Left ventricle myocardium inferior (tissue), 1 donor: ENCODE data around the gene PHOX2A. TPM values are rescaled to one million over a fixed set of nuclear protein-coding genes. Genes with fewer than 3 reads are reported as not detected.
"Not testable (repeated sequence)": the region's sequence is repeated elsewhere in the genome, so short reads cannot be mapped to it uniquely, and the experiment has no call there.

Experiments
- DNase-seq: peaks from one replicate; pipeline ENCODE4 v3.0.0-alpha.2; 2020
- H3K27ac ChIP-seq: fragments of 200-600 bp; replicated peaks from 2 replicates; pipeline ENCODE4 v1.8.0; 2021
- H3K27me3 ChIP-seq: fragments of 200-600 bp; 2 replicates; pipeline ENCODE4 v1.8.0; 2021; ENCODE audit warnings: low read depth
- H3K36me3 ChIP-seq: fragments of 200-600 bp; 2 replicates; pipeline ENCODE4 v1.8.0; 2021
- H3K4me1 ChIP-seq: fragments of 200-600 bp; 2 replicates; pipeline ENCODE4 v1.8.0; 2021
- H3K4me3 ChIP-seq: fragments of 200-600 bp; 2 replicates; pipeline ENCODE4 v1.8.0; 2021; ENCODE audit warnings: mild to moderate bottlenecking, moderate library complexity
- H3K9me3 ChIP-seq: fragments of 200-600 bp; replicated peaks from 2 replicates; pipeline ENCODE4 v1.8.0; 2021
- intact Hi-C: fragments of 100-400 bp; cut with micrococcal nuclease; formaldehyde crosslinking; loops from one replicate; pipeline ENCODE4 v1.11.0; 2022
- total RNA-seq: library from RNA; stranded (reverse); fragmentation: NEBNext Ultra II Directional; extraction: Animal tissue kit (Norgen Biotek cat#: 25700); gene quantifications from one replicate; pipeline ENCODE4 v1.2.1, GENCODE V29; 2021
- TF ChIP-seq, protein P1 (sequence below): fragments of 200-600 bp; IDR thresholded peaks from 2 replicates; pipeline ENCODE4 v1.8.0; 2021; ENCODE audit warnings: antibody characterized with exemption, mild to moderate bottlenecking, borderline replicate concordance
- donor health status: DM: no; HTN: yes; CAD: no; lungs with severe emphysema.

The PHOX2A gene
- total RNA-seq, 1 donor from 2014 or later = not detected

DNA sequence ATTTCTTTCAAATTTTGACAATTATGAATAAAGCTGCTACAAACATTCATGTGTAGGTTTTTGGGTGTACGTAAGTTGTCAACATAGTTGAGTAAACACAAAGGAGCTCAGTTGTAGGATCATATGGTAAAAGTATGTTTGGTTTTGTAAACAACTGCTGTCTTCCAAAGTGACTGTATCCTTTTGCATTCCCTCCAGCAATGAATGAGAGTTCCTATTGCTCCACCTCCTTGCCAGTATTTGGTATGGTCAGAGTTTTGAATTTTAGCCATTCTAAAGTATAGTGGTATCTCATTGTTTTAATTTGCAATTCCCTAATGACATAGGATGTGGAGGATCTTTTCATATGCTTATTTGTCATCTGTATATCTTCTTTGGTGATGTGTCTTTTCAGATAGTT, 28.0 kb upstream of the PHOX2A start:
- TF ChIP-seq, protein P1, sequence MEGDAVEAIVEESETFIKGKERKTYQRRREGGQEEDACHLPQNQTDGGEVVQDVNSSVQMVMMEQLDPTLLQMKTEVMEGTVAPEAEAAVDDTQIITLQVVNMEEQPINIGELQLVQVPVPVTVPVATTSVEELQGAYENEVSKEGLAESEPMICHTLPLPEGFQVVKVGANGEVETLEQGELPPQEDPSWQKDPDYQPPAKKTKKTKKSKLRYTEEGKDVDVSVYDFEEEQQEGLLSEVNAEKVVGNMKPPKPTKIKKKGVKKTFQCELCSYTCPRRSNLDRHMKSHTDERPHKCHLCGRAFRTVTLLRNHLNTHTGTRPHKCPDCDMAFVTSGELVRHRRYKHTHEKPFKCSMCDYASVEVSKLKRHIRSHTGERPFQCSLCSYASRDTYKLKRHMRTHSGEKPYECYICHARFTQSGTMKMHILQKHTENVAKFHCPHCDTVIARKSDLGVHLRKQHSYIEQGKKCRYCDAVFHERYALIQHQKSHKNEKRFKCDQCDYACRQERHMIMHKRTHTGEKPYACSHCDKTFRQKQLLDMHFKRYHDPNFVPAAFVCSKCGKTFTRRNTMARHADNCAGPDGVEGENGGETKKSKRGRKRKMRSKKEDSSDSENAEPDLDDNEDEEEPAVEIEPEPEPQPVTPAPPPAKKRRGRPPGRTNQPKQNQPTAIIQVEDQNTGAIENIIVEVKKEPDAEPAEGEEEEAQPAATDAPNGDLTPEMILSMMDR = no peak
- H3K4me1 ChIP-seq = no peaks in the 10 kb centered on the region
- intact Hi-C loops = no loop called here
- no peak overlapping the region for H3K4me3 ChIP-seq
- H3K9me3 ChIP-seq = no peaks in the 10 kb centered on the region
- peaks cover 59% of the 10 kb centered on the region for H3K27me3 ChIP-seq
- no peak overlapping the region for H3K27ac ChIP-seq
- DNase-seq = no peak
- H3K36me3 ChIP-seq = no peaks in the 10 kb centered on the region

DNA sequence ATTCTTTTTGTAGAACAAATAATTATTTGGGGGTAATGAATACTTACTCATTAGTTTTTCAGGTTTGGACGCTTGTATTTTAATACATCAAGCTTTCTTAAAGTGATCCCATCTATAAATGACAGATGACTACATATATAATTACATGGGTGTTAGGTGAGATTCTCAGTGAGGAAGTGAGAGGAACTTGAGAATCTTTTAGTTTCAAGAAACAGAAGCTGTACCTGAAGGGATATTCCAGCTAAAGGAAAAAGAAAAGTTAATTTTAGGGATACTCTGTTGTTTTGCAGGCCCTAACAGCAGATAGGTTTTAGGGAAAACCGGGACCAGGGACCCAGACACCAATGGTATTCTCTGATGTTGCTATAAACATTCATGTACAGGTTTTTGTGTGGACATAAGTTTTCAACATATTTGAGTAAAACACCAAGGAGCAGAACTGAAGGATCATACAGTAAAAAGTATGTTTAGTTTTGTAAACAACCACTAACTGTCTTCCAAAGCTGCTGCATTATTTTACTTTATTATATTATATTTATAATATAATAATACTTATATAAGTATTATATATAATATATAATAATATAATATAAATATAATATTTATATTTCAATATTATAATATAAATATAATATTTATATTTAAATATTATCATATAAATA, 24.1 kb upstream of the PHOX2A start:
- H3K4me1 ChIP-seq = no peaks in the 10 kb centered on the region
- no peak overlapping the region for H3K4me3 ChIP-seq
- H3K9me3 ChIP-seq = no peaks in the 10 kb centered on the region
- TF ChIP-seq, protein P1 = no peak
- DNase-seq = no peak
- H3K36me3 ChIP-seq = no peaks in the 10 kb centered on the region
- intact Hi-C loops = no loop called here
- H3K27ac ChIP-seq = no peak overlapping the region
- peaks cover 64% of the 10 kb centered on the region for H3K27me3 ChIP-seq

DNA sequence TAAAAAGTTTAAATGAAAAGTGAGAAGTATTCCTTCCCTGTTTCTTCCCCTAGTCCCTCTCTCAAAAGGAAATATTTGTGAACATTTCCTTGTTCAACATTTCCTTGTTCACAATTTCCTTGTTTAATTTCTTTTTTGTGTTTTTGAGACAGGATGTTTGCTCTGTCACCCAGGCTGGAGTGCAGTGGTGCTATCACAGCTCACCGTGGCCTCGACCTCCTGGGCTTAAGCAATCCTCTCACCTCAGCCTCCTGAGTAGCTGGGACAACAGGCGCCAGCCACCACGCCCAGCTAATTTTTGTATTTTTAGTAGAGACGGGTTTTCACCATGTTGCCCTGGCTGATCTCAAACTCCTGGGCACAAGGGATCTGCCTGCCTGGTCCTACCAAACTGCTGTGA, 23.0 kb upstream of the PHOX2A start:
- DNase-seq, H3K4me3 ChIP-seq, H3K9me3 ChIP-seq, H3K36me3 ChIP-seq, intact Hi-C loops, H3K27ac ChIP-seq, H3K4me1 ChIP-seq: not testable (repeated sequence)
- peaks cover 67% of the 10 kb centered on the region for H3K27me3 ChIP-seq

DNA sequence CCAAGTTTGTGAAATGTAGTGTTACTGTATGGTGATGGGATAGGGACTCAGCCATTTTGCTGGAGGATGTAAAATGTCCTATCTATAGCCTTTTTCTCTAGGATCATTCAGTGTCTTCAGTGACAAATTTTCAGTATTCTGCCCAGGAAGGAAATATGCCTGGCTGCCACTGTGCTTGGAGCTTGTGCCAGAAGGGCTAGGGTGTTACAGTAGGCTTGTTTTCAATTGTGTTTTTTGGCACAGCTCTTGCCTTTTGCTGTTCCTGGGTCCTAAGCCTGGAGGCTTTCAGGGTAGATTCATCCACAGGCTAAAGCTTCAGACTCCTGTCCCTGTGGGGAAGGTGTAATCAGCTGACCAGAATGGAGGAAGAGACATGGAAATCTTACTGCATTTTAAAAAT, 22.0 kb upstream of the PHOX2A start:
- Histone ChIP-seq H3K27ac (no peak overlapping the region), H3K9me3 (no peaks in the 10 kb centered on the region), H3K4me1 (no peaks in the 10 kb centered on the region), H3K4me3 (no peak overlapping the region), H3K27me3 (peaks cover 69% of the 10 kb centered on the region), H3K36me3 (no peaks in the 10 kb centered on the region)
- intact Hi-C loops = no loop called here
- TF ChIP-seq, protein P1 = no peak
- DNase-seq = no peak

DNA sequence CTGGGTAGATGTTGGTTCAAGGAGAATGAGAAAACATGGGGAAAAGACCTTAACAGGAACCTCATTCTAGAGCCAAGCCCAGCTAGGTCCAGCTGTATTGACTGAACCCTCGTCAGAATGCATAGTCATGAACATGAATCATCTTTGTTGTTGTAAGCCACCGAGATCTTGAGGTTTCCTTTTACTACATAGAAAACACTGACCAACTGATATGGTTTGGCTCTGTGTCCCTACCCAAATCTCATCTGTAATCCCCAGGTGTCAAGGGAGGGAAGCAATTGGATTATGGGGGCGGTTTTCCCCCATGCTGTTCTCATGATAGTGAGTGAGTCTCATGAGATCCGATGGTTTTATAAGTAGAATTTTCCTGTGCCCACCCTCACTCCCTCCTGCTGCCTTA, 19.4 kb upstream of the PHOX2A start:
- no peaks in the 10 kb centered on the region for H3K4me1 ChIP-seq
- H3K27me3 ChIP-seq = peaks cover 65% of the 10 kb centered on the region
- TF ChIP-seq, protein P1 = no peak
- DNase-seq = no peak
- intact Hi-C loops = no loop called here
- no peaks in the 10 kb centered on the region for H3K36me3 ChIP-seq
- no peak overlapping the region for H3K4me3 ChIP-seq
- no peak overlapping the region for H3K27ac ChIP-seq
- H3K9me3 ChIP-seq = no peaks in the 10 kb centered on the region

DNA sequence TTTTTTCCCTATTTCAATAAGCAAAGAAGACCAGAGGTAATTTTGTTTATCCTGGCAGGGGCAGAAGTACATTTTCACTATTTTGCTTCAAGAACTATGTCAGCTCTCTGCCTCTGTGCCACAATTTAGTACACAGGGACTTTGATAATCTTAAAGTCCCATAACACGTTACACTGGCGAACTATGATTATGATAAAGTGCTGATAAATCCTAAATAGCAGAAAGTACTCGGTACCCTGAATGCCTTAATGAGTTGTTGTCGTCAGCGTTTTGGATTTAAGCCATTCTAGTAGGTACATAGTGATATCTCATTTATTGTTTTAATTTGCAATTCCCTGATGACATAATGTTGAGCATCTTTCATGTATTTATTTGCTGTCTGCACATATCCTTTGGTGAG, 16.6 kb upstream of the PHOX2A start:
- TF ChIP-seq, protein P1 = no peak
- no peaks in the 10 kb centered on the region for H3K9me3 ChIP-seq
- DNase-seq = no peak
- H3K27me3 ChIP-seq = peaks cover 41% of the 10 kb centered on the region
- no peaks in the 10 kb centered on the region for H3K4me1 ChIP-seq
- H3K4me3 ChIP-seq = no peak overlapping the region
- no peaks in the 10 kb centered on the region for H3K36me3 ChIP-seq
- intact Hi-C loops = no loop called here
- no peak overlapping the region for H3K27ac ChIP-seq
